Spleen (tissue), 11 donors: ENCODE data around the gene PMIS2. TPM values are rescaled to one million over a fixed set of nuclear protein-coding genes. Genes with fewer than 3 reads are reported as not detected.

Experiments used
- DNase-seq: peaks from one replicate; pipeline ENCODE4 v3.0.0-alpha.2; 2020
- H3K27ac ChIP-seq, 8 donors: fragments of 200-600 bp; sonication (generic) in 7 of 8; 1 replicate in 4 of 8; 2 replicates in 4 of 8; pipeline versions ENCODE4 v1.5.0 to v1.8.0; 2016 to 2021; ENCODE audit warnings: inconsistent platforms in 4 of 8, mild to moderate bottlenecking in 4 of 8, moderate library complexity in 1 of 8
- H3K27me3 ChIP-seq, 7 donors: fragments of 200-600 bp; sonication (generic) in 6 of 7; replicated peaks in 1 of 7; 1 replicate in 4 of 7; 2 replicates in 3 of 7; pipeline versions ENCODE4 v1.5.0 to v1.8.0; 2016 to 2021; ENCODE audit warnings: inconsistent platforms in 3 of 7, mild to moderate bottlenecking in 1 of 7
- H3K36me3 ChIP-seq, 6 donors: fragments of 200-600 bp; sonication (generic) in 5 of 6; 1 replicate in 4 of 6; 2 replicates in 2 of 6; pipeline versions ENCODE4 v1.5.0 to v1.8.0; 2016 to 2021; ENCODE audit warnings: inconsistent platforms in 2 of 6
- H3K4me1 ChIP-seq, 6 donors: fragments of 200-600 bp; sonication (generic) in 5 of 6; 1 replicate in 3 of 6; 2 replicates in 3 of 6; pipeline versions ENCODE4 v1.5.0 to v1.8.0; 2016 to 2021; ENCODE audit warnings: inconsistent platforms in 3 of 6
- H3K4me3 ChIP-seq, 8 donors: fragments of 200-600 bp; sonication (generic) in 7 of 8; 1 replicate in 4 of 8; 2 replicates in 4 of 8; pipeline versions ENCODE4 v1.5.0 to v1.8.0; 2016 to 2021; ENCODE audit warnings: inconsistent platforms in 4 of 8, mild to moderate bottlenecking in 4 of 8, moderate library complexity in 2 of 8
- H3K9me3 ChIP-seq, 8 donors: fragments of 200-600 bp; sonication (generic) in 7 of 8; 1 replicate in 4 of 8; 2 replicates in 4 of 8; pipeline versions ENCODE4 v1.5.0 to v1.8.0; 2016 to 2021; ENCODE audit warnings: inconsistent platforms in 4 of 8
- POLR2A ChIP-seq, 3 donors: fragments of 450-650 bp; IDR thresholded peaks; one replicate each; pipeline ENCODE4 v1.5.1; 2017; ENCODE audit warnings: antibody characterized with exemption in 3 of 3, mild to moderate bottlenecking in 1 of 3
- POLR2AphosphoS5 ChIP-seq, 3 donors: sonication (generic); formaldehyde crosslinking; IDR thresholded peaks; one replicate each; pipeline ENCODE4 v1.5.1; 2017; ENCODE audit warnings: antibody characterized with exemption in 3 of 3
- WGBS, 5 donors: extraction: QIAGEN DNeasy Blood & Tissue Kit in 3 of 5; methylation state at CpG; one replicate each; pipeline versions ENCODE4 v1.1.5 to v1.1.7; 2013 to 2018; 5-methylcytosine and 5-hydroxymethylcytosine counted together
- intact Hi-C: fragments of 100-400 bp; cut with DNase I; formaldehyde crosslinking; loops from one replicate; pipeline ENCODE4 v1.15.0; 2023; ENCODE audit warnings: low total_unique reads
- polyA plus RNA-seq, 3 donors: library from polyadenylated mRNA; stranded (reverse); fragments of 200-250 nt; gene quantifications; one replicate each; pipeline ENCODE4 v1.2.1, GENCODE V29; 2013
- total RNA-seq, 7 donors: library from RNA; depleted of rRNA in 3 of 7; stranded (reverse); fragments of >200 nt in 3 of 7; fragmentation: NEBNext Ultra II Directional in 4 of 7; extraction: Animal tissue kit (Norgen Biotek cat#: 25700) in 4 of 7; gene quantifications; one replicate each; pipeline versions ENCODE4 v1.1.0 to v1.2.1, GENCODE V29; 2016 to 2021
- TF ChIP-seq, protein P1 (sequence below), 11 experiments: fragments of 200-600 bp in 7 of 11; fragments of 450-650 bp in 4 of 11; sonication (generic) in 4 of 11; IDR thresholded peaks in 8 of 11; conservative IDR thresholded peaks in 3 of 11; 1 replicate in 7 of 11; 2 replicates in 4 of 11; pipeline versions ENCODE4 v1.4.0 to v1.8.0; 2016 to 2021; ENCODE audit warnings: antibody characterized with exemption in 11 of 11, inconsistent platforms in 4 of 11, mild to moderate bottlenecking in 1 of 11
- donor health status: healthy with polysubstance abuse.
- donor health status: DM: no; HTN: no; CAD: no; lungs with moderate emphysema.
- donor health status: DM: no; HTN: no; CAD: no.
- donor health status: Bipolar disorder and iron deficiency.
- donor health status: healthy.
- donor health status: DM: no; HTN: no; CAD: no.
- donor health status: DM: yes; HTN: yes; CAD: no.

PMIS2 gene
- total and polyA plus RNA-seq, 10 donors, result not detected

DNA sequence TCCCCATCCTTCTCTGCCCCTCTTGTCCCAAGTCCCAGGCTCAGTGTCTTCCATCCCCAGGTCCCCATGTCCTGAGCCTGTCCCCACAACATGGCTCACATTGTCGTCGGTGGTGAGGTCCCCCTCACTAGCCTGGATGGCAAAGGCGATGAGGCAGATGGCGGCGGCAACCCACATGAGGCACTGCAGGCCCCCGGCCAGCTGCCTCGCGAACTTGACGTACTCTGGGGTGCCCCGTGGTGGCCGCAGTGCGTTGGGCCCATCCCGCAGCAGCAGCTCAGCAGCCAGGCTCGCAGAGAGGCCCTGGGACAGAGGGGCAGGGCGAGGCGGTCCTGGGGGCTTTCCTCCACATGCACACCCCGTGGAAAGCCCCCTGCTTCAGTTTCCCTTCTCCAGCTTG lies 23.6 kb upstream of the PMIS2 start:
- WGBS, 5 donors, result 57 to 71% (median 66%) methylated on average over 11 to 17 of the region's 17 CpGs
- Histone ChIP-seq H3K9me3 (no peaks in the 10 kb centered on the region), H3K4me1 (peaks cover 5 to 22% (median 15%) of the 10 kb centered on the region in 6 donors), H3K27ac (no peak overlapping the region), H3K27me3 (peaks cover 0 to 78% (median 37%) of the 10 kb centered on the region in 7 donors), H3K36me3 (no peaks in the 10 kb centered on the region), H3K4me3 (no peak overlapping the region)
- DNase-seq, result peak; percentile 59
- intact Hi-C loops, result no loop called here
- TF ChIP-seq POLR2A (IDR thresholded peaks at IDR 0.05) (no peak), POLR2AphosphoS5 (IDR thresholded peaks at IDR 0.05) (no peak)
- TF ChIP-seq, protein P1, sequence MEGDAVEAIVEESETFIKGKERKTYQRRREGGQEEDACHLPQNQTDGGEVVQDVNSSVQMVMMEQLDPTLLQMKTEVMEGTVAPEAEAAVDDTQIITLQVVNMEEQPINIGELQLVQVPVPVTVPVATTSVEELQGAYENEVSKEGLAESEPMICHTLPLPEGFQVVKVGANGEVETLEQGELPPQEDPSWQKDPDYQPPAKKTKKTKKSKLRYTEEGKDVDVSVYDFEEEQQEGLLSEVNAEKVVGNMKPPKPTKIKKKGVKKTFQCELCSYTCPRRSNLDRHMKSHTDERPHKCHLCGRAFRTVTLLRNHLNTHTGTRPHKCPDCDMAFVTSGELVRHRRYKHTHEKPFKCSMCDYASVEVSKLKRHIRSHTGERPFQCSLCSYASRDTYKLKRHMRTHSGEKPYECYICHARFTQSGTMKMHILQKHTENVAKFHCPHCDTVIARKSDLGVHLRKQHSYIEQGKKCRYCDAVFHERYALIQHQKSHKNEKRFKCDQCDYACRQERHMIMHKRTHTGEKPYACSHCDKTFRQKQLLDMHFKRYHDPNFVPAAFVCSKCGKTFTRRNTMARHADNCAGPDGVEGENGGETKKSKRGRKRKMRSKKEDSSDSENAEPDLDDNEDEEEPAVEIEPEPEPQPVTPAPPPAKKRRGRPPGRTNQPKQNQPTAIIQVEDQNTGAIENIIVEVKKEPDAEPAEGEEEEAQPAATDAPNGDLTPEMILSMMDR (IDR thresholded peaks at IDR 0.05 in 8 of 11, conservative IDR thresholded peaks at IDR 0.05 in 3 of 11), result no peak

DNA sequence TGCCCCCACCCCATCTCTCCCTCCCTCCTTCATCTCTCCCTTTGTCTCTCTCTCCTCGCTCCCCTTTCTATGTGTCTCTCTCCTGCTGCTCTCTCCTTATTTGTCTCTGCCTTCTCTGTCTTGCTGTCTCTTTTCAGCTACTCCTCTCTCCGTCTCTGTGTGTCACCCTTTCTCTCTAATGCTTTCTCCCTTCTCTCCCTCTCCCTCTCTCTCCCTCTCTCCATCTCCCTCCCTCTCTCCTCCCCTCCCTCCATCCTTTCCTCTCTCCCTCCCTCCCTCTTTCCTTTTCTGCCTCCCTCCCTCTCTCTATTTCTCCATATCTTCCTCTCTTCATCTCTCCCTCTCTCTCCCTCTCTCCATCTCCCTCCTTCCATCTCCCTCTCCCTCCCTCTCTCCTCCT lies 23.2 kb upstream of the PMIS2 start:
- H3K27ac ChIP-seq, result no peak overlapping the region
- no peaks in the 10 kb centered on the region for H3K36me3 ChIP-seq
- intact Hi-C loops, result no loop called here
- WGBS, 5 donors, result 50 to 76% (median 57%) methylated on average over 2 of the region's 2 CpGs
- peaks cover 5 to 17% (median 12%) of the 10 kb centered on the region in 6 donors for H3K4me1 ChIP-seq
- DNase-seq, result no peak
- H3K9me3 ChIP-seq, result no peaks in the 10 kb centered on the region
- H3K27me3 ChIP-seq, result peaks cover 0 to 73% (median 37%) of the 10 kb centered on the region in 7 donors
- TF ChIP-seq, protein P1 (IDR thresholded peaks at IDR 0.05 in 8 of 11, conservative IDR thresholded peaks at IDR 0.05 in 3 of 11), result no peak
- no peak overlapping the region for H3K4me3 ChIP-seq

DNA sequence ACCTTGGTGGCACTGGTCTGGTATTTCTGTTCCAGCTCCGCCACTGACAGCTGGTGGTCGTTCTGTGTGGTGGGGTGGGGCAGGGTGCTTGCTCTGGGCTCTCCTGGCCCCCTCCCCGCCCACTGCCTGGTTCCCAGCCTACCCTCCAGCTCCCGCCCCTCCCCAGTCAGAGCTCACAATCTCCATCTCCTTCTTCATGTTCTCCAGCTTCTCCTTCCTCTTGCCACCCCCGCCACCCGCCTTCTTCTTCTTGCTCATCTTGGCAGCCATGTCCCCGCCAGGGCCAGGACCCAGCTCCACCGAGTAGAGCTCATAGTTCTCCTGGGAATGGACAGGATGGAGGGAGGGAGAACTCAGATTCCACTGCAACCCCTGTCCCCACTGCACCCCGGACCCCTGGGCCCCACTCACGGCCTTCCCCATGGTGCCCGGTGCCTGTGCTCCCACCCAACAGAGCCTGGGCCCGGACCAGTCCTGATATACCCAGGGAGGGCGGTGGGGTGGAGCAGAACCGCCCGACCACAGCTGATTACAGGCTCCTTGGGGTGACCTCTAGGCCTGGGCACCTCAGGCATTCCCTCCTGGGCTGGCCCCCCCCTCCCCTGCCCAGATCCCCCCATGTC lies 22.7 kb upstream of the PMIS2 start, which contains the start of gene ATP4A:
Gene ATP4A, minus strand, starts transcription at position 452 of the 623 bp plus-strand sequence. Its CDS starts 29 bp downstream, at position 423.
- H3K27me3 ChIP-seq, result peaks cover 0 to 68% (median 33%) of the 10 kb centered on the region in 7 donors

More for the DNA sequence above, 22.7 kb upstream of the PMIS2 start, which contains the start of gene ATP4A:
- Histone ChIP-seq H3K36me3 (no peaks in the 10 kb centered on the region), H3K9me3 (no peaks in the 10 kb centered on the region), H3K4me3 (no peak within 1 kb of the TSS), H3K27ac (no peak within 1 kb of the TSS), H3K4me1 (peaks cover under 1 to 12% (median 7%) of the 10 kb centered on the region in 6 donors)
- peak; percentile 61 for DNase-seq
- no peak for TF ChIP-seq POLR2A (IDR thresholded peaks at IDR 0.05)
- TF ChIP-seq POLR2AphosphoS5 (IDR thresholded peaks at IDR 0.05), result no peak
- TF ChIP-seq, protein P1 (IDR thresholded peaks at IDR 0.05 in 8 of 11, conservative IDR thresholded peaks at IDR 0.05 in 3 of 11), result no peak
- WGBS, 5 donors, result 67 to 80% (median 72%) methylated on average over 11 to 15 of the region's 15 CpGs
- intact Hi-C loops, result no loop called here
